Measurements from ENCODE around the gene RALGAPA2.

RALGAPA2 gene

DNA sequence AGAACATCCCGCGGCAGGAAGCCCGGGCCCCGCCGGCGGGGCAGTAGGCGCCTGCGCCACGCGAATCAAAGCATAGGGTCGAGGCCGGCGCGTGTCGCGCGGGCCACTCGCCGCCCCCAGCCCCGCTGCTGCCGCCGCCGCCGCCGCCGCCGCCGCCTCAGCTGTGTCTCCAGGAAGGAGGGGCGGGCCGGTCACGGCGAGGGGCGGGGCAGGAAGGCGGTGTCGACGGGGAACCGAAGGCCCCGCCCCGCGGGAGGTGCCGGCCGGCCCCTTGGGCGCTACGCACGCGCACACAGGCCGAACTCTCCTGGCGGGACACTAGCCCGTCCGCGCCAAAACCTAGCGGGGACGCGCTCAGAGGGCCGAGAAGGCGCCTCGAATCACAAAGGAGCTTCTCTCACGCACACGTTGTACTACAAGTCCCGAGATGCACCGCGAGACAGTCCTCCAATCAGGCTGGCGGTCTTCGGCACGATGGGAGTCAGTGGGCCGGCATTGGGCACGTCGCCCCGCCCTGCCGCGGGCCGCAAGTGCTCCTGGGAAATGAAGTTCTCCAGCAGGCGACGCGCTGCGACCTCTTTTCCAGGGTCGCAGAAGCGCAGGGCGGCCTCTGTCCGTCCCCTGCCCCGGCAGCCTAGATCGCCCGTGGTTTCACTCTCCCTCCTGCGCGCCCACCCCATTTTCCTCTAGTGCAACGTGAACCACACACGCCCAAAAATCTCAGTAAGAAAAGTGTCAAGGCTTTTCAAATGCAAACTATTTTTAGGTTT lies at the start of gene RALGAPA2:
TSS of gene RALGAPA2 (minus strand) at position 171 of the 770 bp plus-strand sequence. CDS start at position 7, 164 bp downstream.
- DNase-seq: peak; percentile 96

DNA sequence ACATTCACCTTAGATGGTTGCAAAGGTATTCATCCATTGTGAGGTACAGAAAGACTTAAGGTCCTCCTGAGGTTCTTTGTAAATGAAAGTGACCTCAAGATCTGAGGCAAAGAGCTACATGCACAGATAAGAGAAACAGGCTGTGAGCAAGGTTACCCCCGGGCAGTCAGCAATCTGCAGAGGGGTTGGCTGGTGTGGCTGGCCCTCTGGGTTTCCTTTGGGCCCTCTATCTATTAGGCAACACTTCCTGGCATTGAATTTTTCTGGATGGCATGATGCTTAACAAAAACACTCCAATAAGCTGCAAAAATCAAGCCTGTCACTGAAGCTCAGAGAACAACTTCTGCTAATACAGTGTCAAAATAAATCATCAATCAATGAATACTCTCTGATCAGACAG lies 48.9 kb upstream of the RALGAPA2 start:
- no peak for DNase-seq

DNA sequence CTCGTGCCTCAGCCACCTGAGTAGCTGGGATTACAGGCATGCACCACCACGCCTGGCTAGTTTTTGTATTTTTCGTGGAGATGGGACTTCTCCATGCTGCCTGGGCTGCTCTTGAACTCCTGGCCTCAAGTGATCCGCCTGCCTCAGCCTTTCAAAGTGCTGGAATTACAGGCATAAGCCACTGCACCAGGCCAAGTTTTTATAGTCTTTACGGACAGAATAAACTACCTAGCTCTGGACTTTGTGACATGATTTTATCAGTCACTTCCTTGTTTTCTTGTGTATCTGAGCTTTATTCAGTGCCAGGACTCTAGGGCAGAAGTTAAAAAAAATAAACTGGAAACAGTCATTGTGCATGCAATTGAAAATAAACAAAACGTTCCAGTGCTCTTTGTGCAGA lies 46.7 kb upstream of the RALGAPA2 start:
- no peak for DNase-seq

DNA sequence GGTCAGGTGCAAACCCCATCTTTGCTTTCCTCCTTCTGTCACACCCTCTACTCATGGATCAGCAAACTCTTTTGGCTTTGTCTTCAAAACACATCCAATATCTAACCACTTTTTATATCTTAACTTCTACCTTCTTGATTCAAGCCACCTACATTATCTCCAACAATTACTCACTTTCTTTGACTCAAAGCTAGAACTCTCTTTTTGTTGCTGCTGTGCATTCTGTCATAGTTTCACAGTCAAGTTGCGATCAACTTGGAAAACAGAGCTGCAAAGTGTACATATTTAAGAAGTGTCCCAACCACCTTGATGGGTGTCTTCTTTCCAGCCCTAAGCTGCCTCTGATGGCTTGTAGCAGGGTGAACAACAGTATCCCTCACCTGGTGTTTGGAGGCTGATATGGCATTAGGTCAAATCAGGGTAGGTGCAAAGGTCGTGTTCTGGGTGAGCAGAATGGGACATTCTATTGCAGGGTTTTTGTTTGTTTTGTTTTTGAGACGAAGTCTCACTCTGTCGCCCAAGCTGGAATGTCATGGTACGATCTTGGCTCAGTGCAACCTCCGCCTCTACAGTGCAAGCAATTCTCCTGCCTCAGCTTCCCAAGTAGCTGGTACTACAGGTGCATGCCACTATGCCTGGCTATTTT lies 43.4 kb upstream of the RALGAPA2 start:
- DNase-seq: no peak

DNA sequence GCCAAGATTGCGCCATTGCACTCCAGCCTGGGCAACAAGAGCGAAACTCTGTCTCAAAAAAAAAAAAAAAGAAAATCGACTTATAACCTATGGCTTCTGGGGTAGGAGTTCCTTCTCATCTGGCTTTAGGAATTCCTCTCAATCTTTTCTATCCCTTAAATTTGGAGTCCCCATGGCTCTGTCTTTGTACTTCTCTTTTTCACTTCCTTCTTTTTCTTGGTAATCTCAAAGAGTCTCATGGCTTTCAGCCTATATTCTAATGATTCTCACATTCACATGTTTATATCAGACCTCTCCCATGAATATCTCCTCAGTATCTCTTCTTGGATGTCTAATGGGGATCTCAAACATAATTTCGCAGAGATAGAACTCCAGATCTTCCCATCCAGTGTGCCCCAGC lies 42.8 kb upstream of the RALGAPA2 start:
- no peak for DNase-seq

DNA sequence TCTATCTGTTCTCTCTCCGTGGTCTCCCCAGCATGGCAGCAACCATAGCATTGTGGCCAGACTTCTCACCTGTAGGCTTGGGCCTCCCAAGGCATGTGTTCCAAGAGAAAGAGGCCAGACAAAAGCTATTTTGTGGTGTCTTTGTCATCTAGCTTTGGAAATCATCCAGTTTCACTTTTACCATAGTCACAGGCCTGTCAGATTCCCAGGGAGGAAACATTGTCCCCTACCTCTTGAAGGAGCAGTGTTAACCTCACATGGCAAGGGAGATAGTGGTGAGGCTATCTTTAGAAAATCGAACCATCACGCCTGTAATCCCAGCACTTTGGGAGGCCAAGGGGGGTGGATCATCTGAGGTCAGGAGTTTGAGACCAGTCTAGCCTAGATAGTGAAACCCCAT lies 42.3 kb upstream of the RALGAPA2 start:
- DNase-seq: no peak

DNA sequence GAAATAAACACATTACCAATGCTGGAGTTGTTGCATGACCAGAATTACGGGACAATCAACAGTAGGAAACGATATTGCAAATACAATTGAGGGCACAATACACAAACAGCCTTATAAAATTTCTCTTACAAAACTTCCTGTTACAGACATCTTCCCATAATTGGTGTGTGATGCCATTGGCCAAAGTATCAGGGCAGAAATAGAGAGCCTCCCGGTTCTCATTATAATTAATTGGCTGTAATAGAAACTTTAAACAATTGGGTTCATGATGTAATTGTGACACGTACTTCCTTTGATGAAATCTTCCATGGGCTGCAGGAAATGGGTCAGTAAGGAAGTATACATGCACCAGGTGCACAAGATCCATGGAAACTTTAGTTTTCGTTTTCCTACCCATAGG lies 40.3 kb upstream of the RALGAPA2 start:
- no peak for DNase-seq

DNA sequence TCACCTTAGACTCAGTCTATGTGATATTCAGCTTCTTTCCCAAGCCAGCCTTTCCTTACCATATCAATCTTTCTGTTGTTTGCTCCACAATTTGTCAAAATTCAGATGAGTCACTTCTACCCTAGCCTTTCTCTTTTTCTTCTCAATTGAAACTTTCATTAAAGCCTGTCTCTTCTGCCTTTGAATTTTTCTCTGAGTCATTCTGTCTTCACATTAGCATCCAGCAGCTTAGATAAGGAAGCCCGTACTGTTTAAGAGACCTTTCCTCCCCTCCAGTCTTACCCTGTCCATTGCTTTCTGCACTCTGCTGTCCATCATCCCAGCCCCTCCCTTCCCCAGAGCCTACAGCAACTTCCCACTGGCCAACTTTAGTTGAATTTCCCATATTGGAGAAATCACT lies 34.9 kb upstream of the RALGAPA2 start:
- DNase-seq: no peak

DNA sequence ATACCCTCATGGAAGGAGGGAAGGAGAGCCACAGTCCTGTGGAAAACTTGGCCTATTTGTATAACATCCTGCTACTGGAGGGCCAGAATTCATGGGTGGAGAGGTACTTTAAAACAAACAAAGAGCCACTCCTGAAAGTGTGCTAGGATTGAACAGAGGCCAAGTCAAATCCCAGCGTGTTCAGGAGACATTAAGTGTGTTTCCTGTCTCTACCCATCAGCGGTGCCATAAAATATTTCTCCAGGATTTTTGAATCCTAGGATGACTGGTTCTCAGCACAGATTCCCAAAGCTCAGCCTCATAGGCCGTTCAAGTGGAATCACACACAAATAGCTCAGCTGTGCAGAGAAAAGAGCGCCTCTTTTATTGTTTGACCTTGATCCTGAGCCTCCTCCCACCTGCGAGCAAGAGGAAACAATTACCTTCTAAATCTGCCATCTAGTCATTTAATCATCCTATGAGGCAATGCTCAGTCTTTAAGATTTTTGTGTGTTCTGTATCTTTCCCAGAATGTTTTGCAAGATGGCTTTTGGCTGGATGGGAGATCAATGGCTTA lies 31.8 kb upstream of the RALGAPA2 start:
- DNase-seq: no peak

DNA sequence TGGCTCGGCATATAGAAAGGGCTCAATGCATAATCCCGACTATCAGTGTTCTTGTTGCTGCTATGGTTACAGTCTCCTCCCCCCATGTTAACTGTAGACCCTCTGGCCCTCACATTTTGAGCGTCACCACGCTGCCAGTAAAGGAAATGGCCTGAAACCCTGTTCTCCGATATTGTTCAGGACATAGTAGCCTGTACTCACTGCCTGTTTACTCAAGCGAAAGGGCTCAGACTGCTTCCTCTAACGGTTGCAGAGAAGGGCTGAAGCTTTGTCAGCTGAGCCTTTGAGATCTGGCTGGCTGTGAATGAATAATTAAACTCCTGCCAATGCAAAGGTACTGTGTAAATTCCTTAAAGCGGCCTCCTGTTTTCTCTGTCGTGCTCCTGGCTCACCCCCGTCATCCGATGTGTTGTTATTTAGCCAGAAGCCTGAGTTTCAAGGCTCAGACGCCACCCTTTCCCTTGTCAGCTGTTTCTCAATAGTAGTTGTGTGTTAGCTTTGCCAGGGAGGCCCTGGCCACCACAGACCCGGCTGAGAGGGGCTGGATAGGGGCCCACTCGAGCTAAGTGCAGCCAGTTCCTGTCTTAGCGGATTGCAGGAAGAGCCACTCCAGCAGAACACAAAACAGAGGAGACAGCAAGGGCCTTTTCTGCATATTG lies 31.2 kb upstream of the RALGAPA2 start:
- no peak for DNase-seq

DNA sequence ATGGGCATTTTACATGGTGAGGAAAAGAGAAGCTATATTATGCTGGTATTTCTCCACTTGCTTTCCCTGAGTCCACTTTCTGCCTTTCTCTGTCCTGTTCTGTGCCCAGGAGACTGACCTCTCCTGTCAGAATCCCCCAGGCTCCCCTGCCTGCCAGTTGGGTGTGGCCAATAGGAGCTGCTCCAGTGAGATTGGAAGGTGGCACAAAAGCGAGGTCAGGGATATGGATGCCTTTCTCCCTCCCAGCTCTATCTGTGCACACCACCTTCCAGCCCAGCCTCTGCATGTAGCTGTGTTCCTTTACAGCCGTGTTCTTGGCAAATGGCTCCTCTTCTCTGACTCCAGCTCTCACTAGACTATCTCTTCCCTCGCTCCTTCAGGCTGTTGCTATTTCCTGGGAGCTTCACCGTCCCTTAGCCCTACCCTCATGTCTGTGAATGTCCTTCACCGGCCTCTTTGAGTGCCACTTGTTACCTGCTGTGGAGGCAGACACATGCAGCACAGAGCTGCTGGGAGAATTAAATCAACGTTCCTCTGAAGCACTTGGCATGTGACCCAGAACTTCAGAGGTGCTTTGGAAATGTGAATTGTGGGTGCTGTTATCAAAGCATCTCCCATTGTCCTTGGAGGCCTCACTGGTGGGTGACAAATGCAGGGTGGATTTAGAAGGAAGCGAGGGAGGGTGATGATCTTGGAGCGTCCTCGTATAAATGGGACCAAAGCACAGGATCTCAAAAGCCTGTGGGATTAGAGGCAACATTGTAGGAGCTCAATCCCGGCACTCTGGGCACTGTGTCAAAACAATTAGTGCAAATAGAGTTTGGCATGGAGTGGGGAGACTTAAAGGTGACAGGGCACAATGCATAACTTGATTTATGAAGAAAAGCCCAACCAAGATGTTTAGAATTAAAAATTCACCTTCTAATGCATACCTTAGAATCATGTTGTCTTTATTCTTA lies 28.9 kb upstream of the RALGAPA2 start:
- DNase-seq: no peak

DNA sequence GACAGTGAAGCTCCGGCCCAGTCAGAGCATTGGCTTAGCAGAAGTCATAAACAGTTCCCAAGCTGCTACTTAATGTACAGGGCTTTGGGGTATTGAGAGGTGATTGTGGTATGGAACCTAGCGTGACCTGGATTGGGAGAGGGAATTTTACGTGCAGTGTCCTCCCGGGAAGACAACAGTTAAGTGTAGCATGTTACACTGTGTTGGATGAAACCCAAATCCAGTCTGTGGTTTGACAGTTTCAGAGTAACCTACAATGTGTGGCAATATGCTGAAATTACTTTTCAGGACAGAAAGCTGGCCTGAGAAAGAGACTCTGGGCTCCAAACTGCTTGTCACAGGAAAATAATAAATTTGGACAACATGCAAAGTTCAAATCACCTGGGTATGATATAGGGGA lies 28.1 kb upstream of the RALGAPA2 start:
- no peak for DNase-seq

DNA sequence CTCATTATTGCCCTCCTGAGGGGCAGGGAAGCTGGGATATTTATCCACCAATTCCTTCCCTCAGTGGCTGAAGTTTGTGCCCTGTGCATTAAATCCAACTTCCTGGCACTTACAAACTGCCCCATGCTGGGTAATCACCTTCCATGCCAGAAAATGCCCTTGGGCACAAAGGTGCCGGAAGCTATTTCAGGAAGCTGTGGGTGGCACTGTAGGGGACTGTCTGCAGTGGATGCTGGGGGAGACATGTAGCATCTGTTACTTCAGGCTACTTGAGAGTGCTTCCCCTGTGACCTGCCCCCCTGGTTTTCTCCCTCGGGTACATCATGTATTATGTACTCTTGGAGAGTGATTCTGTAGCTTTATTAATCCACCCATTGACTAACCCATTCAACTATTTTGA lies 24.7 kb upstream of the RALGAPA2 start:
- DNase-seq: no peak

DNA sequence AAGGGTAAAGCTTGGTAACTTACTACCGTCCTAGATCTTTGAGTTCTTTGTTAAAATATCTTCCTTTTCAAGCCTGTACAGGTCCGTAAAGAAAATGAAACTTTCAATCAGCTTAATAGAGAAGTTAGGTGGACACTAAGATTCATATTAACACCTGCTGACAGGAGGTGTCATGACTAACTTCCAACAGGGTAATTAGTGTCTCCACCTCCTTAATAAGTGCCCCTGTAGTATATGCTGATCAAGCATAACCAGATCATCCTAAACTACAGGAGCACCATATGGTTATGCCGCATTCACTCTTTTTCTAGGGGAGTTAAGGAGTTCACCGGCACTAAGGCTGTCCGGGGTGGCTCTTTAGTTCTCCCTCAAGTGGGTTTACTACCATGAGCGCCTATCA lies 23.9 kb upstream of the RALGAPA2 start:
- no peak for DNase-seq

DNA sequence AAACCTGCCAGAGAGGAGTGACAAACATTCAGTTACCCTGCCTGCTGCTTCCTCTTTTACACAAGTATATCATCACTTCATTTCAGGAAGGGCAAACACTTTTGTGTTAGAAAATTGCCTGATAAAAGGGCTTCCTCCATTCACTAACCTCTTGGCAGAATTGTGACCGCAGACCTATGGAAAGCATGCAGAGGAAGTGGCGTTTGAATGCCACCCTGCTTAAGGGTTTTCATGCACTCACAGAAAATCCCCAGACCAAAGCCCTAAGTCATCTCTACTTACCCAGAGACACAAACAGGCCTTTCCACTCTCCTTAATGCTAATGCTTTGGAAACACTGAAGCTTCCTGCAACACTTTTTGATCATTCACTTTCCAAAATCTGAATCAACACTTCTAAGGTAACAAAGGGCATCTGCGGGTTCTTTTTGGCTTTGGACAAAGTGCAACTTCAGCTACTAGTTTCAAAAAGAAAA lies 22.1 kb upstream of the RALGAPA2 start:
- peak; percentile 24 for DNase-seq

DNA sequence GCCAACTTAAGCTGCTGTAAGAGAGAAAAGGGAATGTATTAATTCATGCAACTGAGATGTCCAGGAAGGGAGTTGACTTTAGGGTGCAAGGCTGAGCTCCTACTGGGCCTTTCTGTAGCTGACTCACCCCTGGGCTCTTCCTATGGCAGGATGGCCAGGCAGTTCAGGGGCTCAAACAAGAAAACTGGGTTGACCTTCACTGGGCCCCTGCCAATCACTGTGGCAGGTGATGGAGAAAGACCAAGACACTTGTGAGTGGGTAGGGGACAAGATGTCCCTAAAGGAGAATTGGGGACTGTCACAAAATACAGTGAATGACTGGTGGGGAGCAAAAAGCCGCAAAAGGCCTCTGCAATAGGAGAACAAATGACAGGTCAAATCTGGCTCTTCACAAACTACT lies 21.5 kb upstream of the RALGAPA2 start:
- no peak for DNase-seq

DNA sequence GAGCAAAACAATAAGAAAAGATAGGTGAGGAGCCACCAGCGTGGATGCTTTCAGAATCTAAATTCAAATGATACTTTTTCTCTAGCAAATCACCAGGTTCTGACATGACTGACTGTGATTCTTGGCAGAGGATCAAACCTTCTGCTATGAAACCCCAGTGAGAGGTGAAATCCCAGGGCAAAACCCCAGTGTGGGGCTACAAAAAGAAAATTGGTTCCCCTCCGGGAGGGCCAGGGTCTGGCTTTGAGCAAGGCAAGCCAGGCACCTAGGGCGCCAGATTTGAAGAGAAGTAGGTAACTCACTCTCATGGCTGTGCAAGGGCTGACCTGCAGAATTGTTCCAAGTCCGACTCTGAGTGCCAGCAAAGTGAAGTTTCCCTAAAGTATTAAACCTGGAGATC lies 20.2 kb upstream of the RALGAPA2 start:
- DNase-seq: no peak

DNA sequence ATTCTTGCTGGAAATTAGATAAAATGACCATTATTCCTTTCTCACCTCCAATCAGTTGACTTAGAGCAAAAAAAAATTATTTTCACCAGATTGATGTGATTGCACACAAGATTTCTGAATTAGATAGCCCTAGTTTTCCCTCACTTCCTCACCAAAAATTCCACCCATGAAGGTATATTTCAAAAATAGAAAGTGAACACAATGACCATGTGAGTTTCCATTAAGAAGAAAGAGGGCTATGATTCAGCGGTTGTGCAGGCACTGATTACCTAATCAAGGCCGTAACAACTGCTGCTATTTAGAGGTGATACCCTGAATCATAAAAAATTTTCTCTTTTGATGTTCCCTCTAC lies 19.5 kb upstream of the RALGAPA2 start:
- DNase-seq: no peak

DNA sequence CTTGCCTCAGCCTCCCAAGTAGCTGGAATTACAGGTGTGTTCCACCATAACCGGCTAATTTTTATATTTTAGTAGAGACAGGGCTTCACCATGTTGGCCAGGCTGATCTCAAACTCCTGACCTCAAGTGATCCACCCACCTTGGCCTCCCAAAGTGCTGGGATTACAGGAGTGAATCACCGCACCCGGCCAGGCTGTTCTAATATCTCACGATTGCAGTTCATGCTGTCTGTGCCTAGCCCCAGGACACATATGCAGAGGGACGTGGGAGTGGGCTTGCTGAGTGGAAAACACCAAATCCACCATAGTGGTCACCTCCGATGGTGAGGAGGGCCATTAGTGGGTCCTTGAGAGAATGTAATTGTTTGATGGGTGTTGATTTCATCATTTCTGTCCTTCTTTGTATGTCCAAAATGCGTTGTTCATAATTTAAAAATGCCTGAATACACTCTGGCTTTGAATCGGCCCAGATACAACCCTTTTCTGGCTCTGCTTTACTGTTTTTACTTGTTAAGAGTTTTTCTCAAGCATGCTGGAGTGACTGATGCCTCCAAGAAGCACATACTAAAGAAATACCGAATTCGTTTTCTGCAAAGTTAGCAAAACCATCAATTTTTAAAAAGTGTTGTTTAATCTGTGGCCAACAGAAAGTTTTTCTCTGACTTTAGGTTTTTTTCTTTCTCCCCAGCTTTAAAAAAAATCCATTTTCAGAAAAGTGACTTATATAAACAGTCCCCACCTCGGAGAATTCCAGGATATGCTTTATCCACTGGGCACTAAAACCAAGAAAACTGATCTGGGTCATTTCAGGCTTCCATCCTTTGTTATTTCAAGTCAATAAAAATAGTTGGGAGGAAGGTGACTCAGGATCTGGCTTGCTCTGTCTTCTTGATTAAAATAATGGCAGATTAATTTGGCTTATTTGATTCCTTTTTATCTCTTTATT lies 18.8 kb upstream of the RALGAPA2 start:
- no peak for DNase-seq

DNA sequence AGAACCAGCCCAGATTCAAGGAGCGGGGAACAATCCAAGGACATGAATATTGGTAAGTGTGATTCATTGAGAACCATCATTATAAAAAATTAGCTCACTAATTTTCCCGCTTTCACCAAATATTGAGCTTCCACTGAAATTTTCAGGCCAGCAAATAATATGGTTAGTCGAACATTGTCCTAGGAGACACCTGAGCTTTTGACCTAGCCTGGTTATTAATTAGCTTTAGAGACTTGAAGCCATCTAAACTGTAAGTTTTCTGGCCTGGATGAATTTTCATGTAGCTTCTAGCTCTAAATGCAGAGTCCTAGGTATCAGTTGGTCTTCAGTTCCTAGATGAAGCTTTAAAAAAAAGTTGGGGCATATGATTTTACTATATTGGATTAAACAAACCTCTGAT lies 17.1 kb upstream of the RALGAPA2 start:
- DNase-seq: no peak

DNA sequence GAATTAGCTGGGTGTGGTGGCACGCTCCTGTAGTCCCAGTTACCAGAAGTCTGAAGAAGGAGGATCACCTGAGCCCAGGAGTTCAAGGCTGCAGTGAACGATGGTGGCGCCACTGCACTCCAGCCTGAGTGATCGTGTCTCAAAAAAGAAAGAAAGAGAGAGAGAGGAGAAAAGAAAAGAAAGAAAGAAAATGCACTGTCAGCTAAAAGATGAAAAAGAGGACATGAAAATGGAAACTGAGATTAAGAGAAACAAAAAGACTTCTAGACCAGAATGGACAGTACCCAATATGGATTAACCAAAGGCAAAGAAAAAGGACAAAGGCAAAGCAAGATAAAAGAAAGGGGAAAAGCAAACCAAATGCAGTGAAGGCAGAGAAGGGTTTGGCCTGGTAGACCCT lies 9.0 kb upstream of the RALGAPA2 start:
- DNase-seq: no peak

DNA sequence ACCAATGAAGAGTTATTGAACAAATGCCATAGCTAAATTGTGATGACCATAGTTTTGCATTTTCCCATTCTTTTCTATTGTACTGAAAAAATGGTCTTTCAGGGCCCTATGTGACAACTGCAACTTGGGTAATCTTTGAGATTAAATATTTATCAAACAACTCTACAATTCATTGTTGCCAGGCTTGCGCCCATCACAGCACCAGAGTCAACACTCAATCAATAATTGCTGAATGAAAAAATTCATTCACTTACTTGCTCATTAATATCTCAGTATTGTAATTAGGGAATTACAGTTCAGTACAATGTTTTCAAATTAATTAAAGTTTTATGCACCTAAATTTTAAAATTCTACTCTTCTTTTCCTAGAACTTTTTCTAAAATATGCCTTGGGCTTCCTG lies 7.7 kb upstream of the RALGAPA2 start:
- no peak for DNase-seq

All from activated CD4-positive, alpha-beta T cell treated with anti-CD3 and anti-CD28 coated beads, Interleukin-2, amount 50 U/mL, for 16 hours (primary cell).